Endothelial cell of umbilical vein (primary cell): Measurements from ENCODE around the gene INPP5E. TPM values are rescaled to one million over a fixed set of nuclear protein-coding genes. Genes with fewer than 3 reads are reported as not detected.

Experiments used
- BruUV-seq: library from RNA; stranded (reverse); fragments of 400-500 nt; replicated peaks from 2 replicates; lab custom pipeline; 2021; lab: Mats Ljungman, UMichigan
- CTCF ChIA-PET: fragments of 300-600, 350-600 bp; sonication (Branson Sonifier 250); formaldehyde crosslinking; loops from one replicate; lab custom pipeline; 2021; ENCODE audit warnings: antibody characterized with exemption, inconsistent platforms; lab: Charles Lee
- POLR2A ChIA-PET: fragments of 300-600, 350-600 bp; sonication (Branson Sonifier 250); formaldehyde crosslinking; loops from one replicate; lab custom pipeline; 2021; ENCODE audit warnings: antibody characterized with exemption, inconsistent platforms; lab: Charles Lee
- DNase-seq: peaks from one replicate; pipeline ENCODE4 v3.0.0-alpha.2; 2011; ENCODE audit warnings: low read depth, low spot score
- FAIRE-seq: peaks from 2 replicates; lab custom pipeline; 2011; peaks lifted over from hg19 to GRCh38; lab: Jason Lieb, UNC
- H2AFZ ChIP-seq: 2 replicates; pipeline ENCODE4 v1.6.0; 2012; ENCODE audit warnings: low read depth, low read length, control low read depth, inconsistent platforms
- H3K27ac ChIP-seq: 2 replicates; pipeline ENCODE4 v1.5.1; 2011; ENCODE audit warnings: low read depth, mild to moderate bottlenecking, control low read depth, low read length, moderate library complexity; ENCODE audit not compliant: insufficient read depth
- H3K27me3 ChIP-seq, 2 experiments: 2 replicates each; pipeline versions ENCODE4 v1.6.0 to v1.6.1; 2011; ENCODE audit warnings: low read length in 2 of 2, mixed read lengths in 1 of 2; ENCODE audit not compliant: control insufficient read depth in 2 of 2, insufficient read depth in 2 of 2
- H3K36me3 ChIP-seq, 2 experiments: 2 replicates in 1 of 2; 3 replicates in 1 of 2; pipeline ENCODE4 v1.5.1; 2011; ENCODE audit warnings: low read length in 2 of 2, mild to moderate bottlenecking in 1 of 2, moderate library complexity in 1 of 2; ENCODE audit not compliant: control insufficient read depth in 2 of 2, insufficient read depth in 2 of 2; ENCODE audit errors: extremely low read depth in 1 of 2
- H3K4me1 ChIP-seq: 3 replicates; pipeline ENCODE4 v1.5.1; 2011; ENCODE audit warnings: mild to moderate bottlenecking, low read length; ENCODE audit not compliant: control insufficient read depth, insufficient read depth; ENCODE audit errors: extremely low read depth
- H3K4me2 ChIP-seq: 2 replicates; pipeline ENCODE4 v1.6.1; 2011; ENCODE audit warnings: low read length, control low read depth, mixed read lengths; ENCODE audit not compliant: insufficient read depth
- H3K4me3 ChIP-seq, 3 experiments: fragments of 200-600 bp in 1 of 3; sonication (generic), shearing (Covaris generic) in 1 of 3; replicated peaks in 1 of 3; 2 replicates each; pipeline ENCODE4 v1.5.1; 2011 to 2016; ENCODE audit warnings: control low read depth in 3 of 3, low read length in 3 of 3, mild to moderate bottlenecking in 2 of 3, inconsistent platforms in 1 of 3, low read depth in 1 of 3, moderate library complexity in 1 of 3; ENCODE audit not compliant: insufficient read depth in 1 of 3
- H3K79me2 ChIP-seq: 2 replicates; pipeline ENCODE4 v1.6.0; 2012; ENCODE audit warnings: low read length, inconsistent platforms; ENCODE audit not compliant: control insufficient read depth, insufficient read depth
- H3K9ac ChIP-seq: replicated peaks from 2 replicates; pipeline ENCODE3; 2011; ENCODE audit warnings: low read length, control low read depth; ENCODE audit not compliant: insufficient read depth; ENCODE audit errors: extremely low read depth
- H3K9me1 ChIP-seq: replicated peaks from 3 replicates; pipeline ENCODE4 v1.6.0; 2011; ENCODE audit warnings: mild to moderate bottlenecking, low read length; ENCODE audit not compliant: control insufficient read depth, insufficient read depth; ENCODE audit errors: extremely low read depth
- H3K9me3 ChIP-seq: replicated peaks from 2 replicates; pipeline ENCODE4 v1.5.1; 2012; ENCODE audit warnings: low read length, inconsistent platforms; ENCODE audit not compliant: control insufficient read depth, insufficient read depth
- H4K20me1 ChIP-seq: replicated peaks from 2 replicates; pipeline ENCODE3; 2011; ENCODE audit warnings: mild to moderate bottlenecking, low read length; ENCODE audit not compliant: control insufficient read depth, insufficient read depth; ENCODE audit errors: extremely low read depth
- EZH2 ChIP-seq: IDR thresholded peaks from 2 replicates; pipeline ENCODE4 v1.6.1; 2012; ENCODE audit warnings: borderline replicate concordance, low read depth, mild to moderate bottlenecking, moderate library complexity, low read length, inconsistent platforms; ENCODE audit not compliant: severe bottlenecking
- FOS ChIP-seq: IDR thresholded peaks from 2 replicates; pipeline ENCODE4 v1.6.1; 2011; ENCODE audit warnings: mild to moderate bottlenecking, low read length, moderate library complexity, borderline replicate concordance; ENCODE audit not compliant: insufficient read depth
- GATA2 ChIP-seq: IDR thresholded peaks from 2 replicates; pipeline ENCODE4 v1.7.0; 2011; ENCODE audit warnings: low read depth, mild to moderate bottlenecking, moderate library complexity, mixed read lengths, low read length; ENCODE audit not compliant: insufficient read length, insufficient read depth
- JUN ChIP-seq: IDR thresholded peaks from 2 replicates; pipeline ENCODE4 v1.6.1; 2011; ENCODE audit warnings: borderline replicate concordance, low read depth; ENCODE audit not compliant: insufficient read length, insufficient read depth
- MYC ChIP-seq: IDR thresholded peaks from one replicate; pipeline ENCODE4 v1.6.1; 2011; ENCODE audit warnings: mild to moderate bottlenecking, low read depth, low read length
- POLR2A ChIP-seq: IDR thresholded peaks from 2 replicates; pipeline ENCODE4 v1.6.1; 2012; ENCODE audit warnings: low read depth, mild to moderate bottlenecking, control low read depth, low read length
- POLR2AphosphoS5 ChIP-seq: IDR thresholded peaks from 2 replicates; pipeline ENCODE4 v1.6.1; 2012; ENCODE audit warnings: low read depth, mild to moderate bottlenecking, control low read depth, low read length, moderate library complexity; ENCODE audit not compliant: insufficient read depth
- dilution Hi-C: fragments of 300-500 bp; cut with MboI; formaldehyde crosslinking; loops from one replicate; pipeline ENCODE4 v1.15.0; 2019; ENCODE audit warnings: low sequenced_read_pairs; ENCODE audit not compliant: extremely low pct_ligation_motif_present
- intact Hi-C: fragments of 100-400 bp; cut with micrococcal nuclease; formaldehyde crosslinking; loops from one replicate; pipeline ENCODE4 v1.10.0; 2022
- polyA plus RNA-seq, 4 experiments: library from polyadenylated mRNA; depleted of rRNA in 3 of 4; stranded (reverse) in 3 of 4; unstranded in 1 of 4; fragments of >200 nt; gene quantifications; 2 replicates each; pipeline versions ENCODE4 v1.2.1 to v1.2.3, GENCODE V29; 2011 to 2012; ENCODE audit warnings: missing spikeins in 1 of 4
- total RNA-seq: library from RNA; stranded (reverse); gene quantifications from 2 replicates; pipeline ENCODE4 v1.2.3, GENCODE V29; 2021
- TF ChIP-seq, protein P1 (sequence below): IDR thresholded peaks from 2 replicates; pipeline ENCODE4 v1.6.1; 2011; ENCODE audit not compliant: insufficient read depth, insufficient read length
- TF ChIP-seq, protein P2 (sequence below), 2 donors: IDR thresholded peaks; 1 replicate in 1 of 2; 2 replicates in 1 of 2; pipeline ENCODE4 v1.5.1; 2011; ENCODE audit warnings: low read length in 2 of 2, mild to moderate bottlenecking in 2 of 2, moderate library complexity in 2 of 2, control low read depth in 1 of 2, inconsistent platforms in 1 of 2, low read depth in 1 of 2; ENCODE audit not compliant: insufficient read depth in 1 of 2; ENCODE audit errors: extremely low read depth in 1 of 2

The INPP5E gene
- total and polyA plus RNA-seq, 2 donors (not counting 3 experiments of a cell fraction or from before 2014, with no cell fraction given), result 15.0 to 24.5 TPM

DNA sequence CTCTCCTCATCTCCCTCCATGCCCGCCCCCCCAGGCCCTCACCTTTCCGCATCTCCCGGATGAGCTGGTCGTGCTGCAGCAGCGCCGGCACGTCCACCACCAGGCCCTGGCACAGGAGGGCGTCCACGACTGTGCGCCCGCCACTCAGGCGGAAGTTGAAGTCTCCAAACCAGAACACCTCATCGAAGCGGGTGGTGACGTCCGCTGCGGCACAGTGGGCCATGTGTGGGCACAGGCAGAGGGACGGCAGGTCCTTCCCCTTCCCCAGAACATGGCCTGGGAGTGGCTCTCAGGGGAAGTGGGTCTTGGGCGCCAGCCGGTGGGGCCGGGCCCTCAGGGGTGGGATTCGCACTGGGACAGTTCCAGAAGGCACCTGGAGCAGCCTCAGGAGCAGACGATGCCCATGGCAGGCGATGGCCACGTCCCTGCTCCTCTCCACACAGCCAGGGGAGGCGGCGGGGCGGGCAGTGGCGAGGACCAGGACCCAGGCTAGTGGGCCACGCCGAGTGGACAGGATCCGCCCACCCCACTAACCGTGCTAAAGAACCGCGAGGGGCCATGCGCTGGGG is 7.8 kb downstream of the INPP5E start:
- no peaks in the 10 kb centered on the region for H3K4me1 ChIP-seq
- H3K27me3 ChIP-seq, result no peaks in the 10 kb centered on the region
- intact Hi-C loops, result no loop called here
- H3K9ac ChIP-seq, result no peak overlapping the region
- H2AFZ ChIP-seq, result no peak overlapping the region
- peaks cover 3 to 17% of the 10 kb centered on the region in 2 experiments for H3K36me3 ChIP-seq
- no peaks in the 10 kb centered on the region for H3K9me1 ChIP-seq
- no peak overlapping the region for H3K4me2 ChIP-seq
- H3K79me2 ChIP-seq, result peaks cover 22% of the 10 kb centered on the region
- no peak for FAIRE-seq
- no peak overlapping the region for H3K27ac ChIP-seq
- dilution Hi-C loops, result no loop called here
- no peaks in the 10 kb centered on the region for H4K20me1 ChIP-seq
- CTCF ChIA-PET, result no interaction called here
- no TSS peak for BruUV-seq
- POLR2A ChIA-PET, result no interaction called here
- no peak for DNase-seq
- no peaks in the 10 kb centered on the region for H3K9me3 ChIP-seq
- H3K4me3 ChIP-seq, result no peak overlapping the region
- no peak for TF ChIP-seq JUN
- no peak for TF ChIP-seq POLR2AphosphoS5
- no peak for TF ChIP-seq EZH2
- no peak for TF ChIP-seq MYC
- no peak for TF ChIP-seq FOS

DNA sequence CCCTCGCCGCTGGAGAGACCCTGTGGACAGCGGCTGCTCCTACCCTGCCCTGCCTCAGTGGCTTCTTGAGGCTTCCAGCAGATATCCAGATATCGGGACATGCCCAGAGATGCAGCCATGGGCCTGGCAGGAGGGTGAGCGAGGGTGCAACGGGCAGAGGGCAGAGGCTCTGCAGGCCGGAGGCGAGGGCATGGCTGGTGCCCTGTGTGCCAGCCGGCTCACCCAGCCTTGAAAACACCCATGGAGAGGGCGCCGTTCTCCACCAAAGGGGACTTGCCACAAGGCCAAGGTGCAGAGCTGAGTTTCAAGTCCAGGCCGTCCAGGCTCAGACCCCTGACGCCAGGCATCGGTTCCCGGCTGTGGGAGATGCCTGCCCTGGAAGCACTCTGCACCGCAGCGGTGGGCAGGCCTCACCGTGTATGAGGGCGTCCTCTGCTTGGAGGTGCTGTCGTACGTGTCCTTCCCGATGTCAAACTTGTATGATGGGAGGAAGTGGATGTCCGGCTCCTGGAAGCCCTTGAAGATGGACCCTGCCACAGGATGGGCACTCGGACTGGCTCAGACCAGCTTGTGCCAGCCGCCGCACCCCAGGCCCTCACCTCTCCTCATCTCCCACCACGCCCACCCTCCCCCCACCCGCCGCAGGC is 8.9 kb downstream of the INPP5E start:
- BruUV-seq, result no TSS peak
- intact Hi-C loops, result no loop called here
- no peak for DNase-seq
- Histone ChIP-seq H3K36me3 (peaks cover 4 to 17% of the 10 kb centered on the region in 2 experiments), H4K20me1 (no peaks in the 10 kb centered on the region), H3K4me1 (no peaks in the 10 kb centered on the region), H3K9me1 (no peaks in the 10 kb centered on the region), H3K9me3 (no peaks in the 10 kb centered on the region), H3K4me2 (no peak overlapping the region), H3K27ac (no peak overlapping the region), H3K79me2 (peaks cover 10% of the 10 kb centered on the region), H3K4me3 (no peak overlapping the region), H2AFZ (no peak overlapping the region), H3K9ac (no peak overlapping the region), H3K27me3 (no peaks in the 10 kb centered on the region)
- no peak for TF ChIP-seq JUN
- TF ChIP-seq POLR2AphosphoS5, result no peak
- TF ChIP-seq, protein P1, sequence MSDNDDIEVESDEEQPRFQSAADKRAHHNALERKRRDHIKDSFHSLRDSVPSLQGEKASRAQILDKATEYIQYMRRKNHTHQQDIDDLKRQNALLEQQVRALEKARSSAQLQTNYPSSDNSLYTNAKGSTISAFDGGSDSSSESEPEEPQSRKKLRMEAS, result no peak
- no peak for TF ChIP-seq MYC
- TF ChIP-seq FOS, result no peak
- TF ChIP-seq POLR2A, result no peak
- no peak for TF ChIP-seq GATA2
- TF ChIP-seq, protein P2, sequence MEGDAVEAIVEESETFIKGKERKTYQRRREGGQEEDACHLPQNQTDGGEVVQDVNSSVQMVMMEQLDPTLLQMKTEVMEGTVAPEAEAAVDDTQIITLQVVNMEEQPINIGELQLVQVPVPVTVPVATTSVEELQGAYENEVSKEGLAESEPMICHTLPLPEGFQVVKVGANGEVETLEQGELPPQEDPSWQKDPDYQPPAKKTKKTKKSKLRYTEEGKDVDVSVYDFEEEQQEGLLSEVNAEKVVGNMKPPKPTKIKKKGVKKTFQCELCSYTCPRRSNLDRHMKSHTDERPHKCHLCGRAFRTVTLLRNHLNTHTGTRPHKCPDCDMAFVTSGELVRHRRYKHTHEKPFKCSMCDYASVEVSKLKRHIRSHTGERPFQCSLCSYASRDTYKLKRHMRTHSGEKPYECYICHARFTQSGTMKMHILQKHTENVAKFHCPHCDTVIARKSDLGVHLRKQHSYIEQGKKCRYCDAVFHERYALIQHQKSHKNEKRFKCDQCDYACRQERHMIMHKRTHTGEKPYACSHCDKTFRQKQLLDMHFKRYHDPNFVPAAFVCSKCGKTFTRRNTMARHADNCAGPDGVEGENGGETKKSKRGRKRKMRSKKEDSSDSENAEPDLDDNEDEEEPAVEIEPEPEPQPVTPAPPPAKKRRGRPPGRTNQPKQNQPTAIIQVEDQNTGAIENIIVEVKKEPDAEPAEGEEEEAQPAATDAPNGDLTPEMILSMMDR (IDR thresholded peaks at IDR 0.05; ENCODE audit: extremely low read depth in 1 of 2, insufficient read depth in 1 of 2, low read depth in 1 of 2, low read length in 2 of 2), result no peak
- TF ChIP-seq EZH2, result no peak
- dilution Hi-C loops, result no loop called here
- ChIA-PET CTCF (no interaction called here), POLR2A (no interaction called here)
- FAIRE-seq, result no peak
